Jurkat, Clone E6-1 (cell line): ENCODE results near the gene SYTL2. TPM values are rescaled to one million over a fixed set of nuclear protein-coding genes. Genes with fewer than 3 reads are reported as not detected.
A peak's percentile ranks its signal among the peaks of the same experiment; 100 is the strongest.
"Not testable (repeated sequence)": the region's sequence is repeated elsewhere in the genome, so short reads cannot be mapped to it uniquely, and the experiment has no call there.

Experiments
- DNase-seq: peaks from one replicate; pipeline ENCODE4 v3.0.0-alpha.2; 2011; ENCODE audit warnings: low read depth, low spot score
- H3K4me3 ChIP-seq: 2 replicates; pipeline ENCODE4 v1.5.1; 2011; ENCODE audit warnings: mild to moderate bottlenecking, low read length, control low read depth, moderate library complexity
- polyA plus RNA-seq: library from polyadenylated mRNA; unstranded; fragments of >200 nt; gene quantifications from one replicate; pipeline ENCODE4 v1.2.1, GENCODE V29; 2012; ENCODE audit warnings: missing spikeins; ENCODE audit not compliant: insufficient read length, insufficient read depth

SYTL2 gene, protein sequence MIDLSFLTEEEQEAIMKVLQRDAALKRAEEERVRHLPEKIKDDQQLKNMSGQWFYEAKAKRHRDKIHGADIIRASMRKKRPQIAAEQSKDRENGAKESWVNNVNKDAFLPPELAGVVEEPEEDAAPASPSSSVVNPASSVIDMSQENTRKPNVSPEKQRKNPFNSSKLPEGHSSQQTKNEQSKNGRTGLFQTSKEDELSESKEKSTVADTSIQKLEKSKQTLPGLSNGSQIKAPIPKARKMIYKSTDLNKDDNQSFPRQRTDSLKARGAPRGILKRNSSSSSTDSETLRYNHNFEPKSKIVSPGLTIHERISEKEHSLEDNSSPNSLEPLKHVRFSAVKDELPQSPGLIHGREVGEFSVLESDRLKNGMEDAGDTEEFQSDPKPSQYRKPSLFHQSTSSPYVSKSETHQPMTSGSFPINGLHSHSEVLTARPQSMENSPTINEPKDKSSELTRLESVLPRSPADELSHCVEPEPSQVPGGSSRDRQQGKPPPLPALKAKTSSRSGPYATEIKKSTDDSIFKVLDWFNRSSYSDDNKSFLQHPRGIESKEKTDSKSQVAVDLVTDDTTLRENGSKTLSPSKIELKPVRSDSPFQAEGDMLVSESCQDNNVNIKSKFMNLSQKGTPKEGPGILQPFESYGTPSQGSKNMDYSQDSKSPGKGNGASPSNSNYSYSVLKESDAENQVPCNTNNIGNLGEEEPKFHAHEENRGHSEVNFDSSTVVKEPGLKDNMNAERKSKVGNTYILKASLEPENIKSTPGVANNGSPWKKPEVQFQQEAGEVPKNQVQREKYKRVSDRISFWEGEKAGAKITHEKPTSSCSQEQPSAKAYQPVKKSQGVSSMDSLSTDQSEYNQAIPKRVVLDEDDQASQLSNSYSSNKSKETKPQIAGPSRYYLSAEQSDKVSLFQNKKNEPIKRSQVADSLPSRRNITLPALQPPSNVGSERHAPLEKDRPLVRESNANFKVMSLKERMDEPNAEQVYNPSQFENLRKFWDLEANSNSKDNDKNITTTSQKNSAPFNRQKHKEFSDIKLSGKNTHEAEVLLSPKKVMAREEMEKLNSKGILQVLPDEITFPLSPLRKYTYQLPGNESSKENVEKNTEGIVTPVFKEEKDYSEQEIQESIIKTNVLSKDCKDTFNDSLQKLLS (N-terminal part only)
- polyA plus RNA-seq, result not detected

DNA sequence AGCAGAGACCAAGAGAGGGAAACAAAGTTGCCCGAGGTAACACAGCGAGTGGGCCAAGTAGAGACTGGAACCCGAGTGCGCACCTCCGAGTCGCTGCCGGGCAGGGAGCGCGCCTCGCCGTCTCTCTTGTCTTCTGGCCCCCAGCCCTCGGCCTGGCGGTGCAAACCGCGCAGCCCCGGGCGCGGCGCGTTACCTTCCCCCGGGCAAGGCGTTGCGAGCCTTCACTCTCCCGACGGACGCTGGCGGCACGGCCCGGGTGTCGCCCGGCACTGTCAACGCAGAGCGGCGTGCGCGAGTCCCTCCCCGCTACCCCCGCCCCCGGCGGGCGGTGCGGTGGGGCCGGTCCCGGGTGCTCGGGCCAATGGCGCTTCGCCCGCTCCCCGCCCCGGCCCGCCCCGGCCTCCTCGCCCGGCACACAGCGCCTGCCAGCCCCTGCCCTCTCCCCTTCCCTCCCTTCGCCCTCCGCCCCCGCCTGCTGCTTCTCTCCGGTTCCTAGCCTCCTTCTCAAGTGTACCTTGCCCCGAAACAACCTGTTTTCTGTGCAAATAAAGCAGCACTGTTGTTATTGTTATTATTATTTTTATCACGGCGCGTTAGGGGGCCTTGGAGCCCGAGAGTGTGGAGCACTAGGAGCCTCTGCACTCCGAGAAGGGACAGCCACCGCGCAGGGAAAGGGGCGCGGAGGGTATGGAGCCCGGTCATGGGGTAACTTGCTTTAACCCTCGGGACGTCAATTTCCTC is at the start of gene SYTL2:
SYTL2 (minus strand) TSS at position 271 of the 741 bp plus-strand sequence. CDS start 53,416 bp downstream, outside the sequence.
- DNase-seq, result no peak

GRCh38 chr11:85859541-85859940 is 48.6 kb upstream of the SYTL2 start:
- not testable (repeated sequence) for H3K4me3 ChIP-seq, DNase-seq

More for the DNA sequence above, at the start of gene SYTL2:
- H3K4me3 ChIP-seq, result no peak within 1 kb of the TSS

- DNase-seq, result no peak
- H3K4me3 ChIP-seq, result no peak overlapping the region
These were observed 46.2 kb upstream of the SYTL2 start for GRCh38 chr11:85857098-85857497.

GRCh38 chr11:85855341-85855656 is 44.4 kb upstream of the SYTL2 start, which contains the start of gene CCDC83:
Gene CCDC83 (plus strand): TSS chr11:85855383. CDS start chr11:85865124, 9,741 bp downstream.
- H3K4me3 ChIP-seq, result peak within 1 kb of the TSS; percentile 41
- no peak for DNase-seq

GRCh38 chr11:85854557-85855340 is 43.8 kb upstream of the SYTL2 start:
- H3K4me3 ChIP-seq, result peak overlapping the region; percentile 41
- DNase-seq, result peak; percentile 62

- DNase-seq, result no peak
- H3K4me3 ChIP-seq, result peak overlapping the region; percentile 41
These were observed 43.2 kb upstream of the SYTL2 start for GRCh38 chr11:85854212-85854556.

DNA sequence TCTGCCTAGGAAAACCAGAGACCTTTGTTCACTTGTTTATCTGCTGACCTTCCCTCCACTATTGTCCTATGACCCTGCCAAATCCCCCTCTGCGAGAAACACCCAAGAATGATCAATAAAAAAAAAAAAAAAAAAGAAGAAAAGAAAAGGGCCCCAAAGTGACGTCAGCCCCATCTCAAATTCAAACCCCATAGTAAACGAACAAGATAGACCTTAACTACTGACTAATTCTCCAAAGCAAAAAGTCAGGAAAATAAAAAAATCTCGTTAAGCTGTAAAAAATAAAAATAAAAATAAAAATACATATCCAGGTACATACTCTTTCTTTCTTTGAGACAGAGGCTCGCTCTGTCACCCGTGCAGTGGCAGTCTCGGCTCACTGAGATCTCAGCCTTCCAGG is 42.6 kb upstream of the SYTL2 start:
- not testable (repeated sequence) for DNase-seq, H3K4me3 ChIP-seq

DNA sequence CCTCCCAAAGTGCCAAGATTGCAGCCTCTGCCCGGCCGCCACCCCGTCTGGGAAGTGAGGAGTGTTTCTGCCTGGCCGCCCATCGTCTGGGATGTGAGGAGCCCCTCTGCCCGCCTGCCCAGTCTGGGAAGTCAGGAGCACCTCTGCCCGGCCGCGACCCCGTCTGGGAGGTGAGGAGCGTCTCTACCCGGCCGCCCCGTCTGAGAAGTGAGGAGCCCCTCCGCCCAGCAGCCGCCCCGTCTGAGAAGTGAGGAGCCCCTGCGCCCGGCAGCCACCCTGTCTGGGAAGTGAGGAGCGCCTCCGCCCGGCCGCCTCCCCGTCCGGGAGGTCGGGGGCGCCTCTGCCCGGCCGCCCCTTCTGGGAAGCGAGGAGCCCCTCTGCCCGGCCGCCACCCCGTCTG is 41.8 kb upstream of the SYTL2 start:
- not testable (repeated sequence) for DNase-seq, H3K4me3 ChIP-seq

GRCh38 chr11:85848556-85848955 is 37.6 kb upstream of the SYTL2 start:
- DNase-seq, result no peak
- no peak overlapping the region for H3K4me3 ChIP-seq

GRCh38 chr11:85848006-85848405 is 37.1 kb upstream of the SYTL2 start:
- H3K4me3 ChIP-seq, result no peak overlapping the region
- no peak for DNase-seq

GRCh38 chr11:85847436-85847835 is 36.5 kb upstream of the SYTL2 start:
- DNase-seq, result no peak

GRCh38 chr11:85845124-85845631 is 34.2 kb upstream of the SYTL2 start:
- DNase-seq, result no peak
- no peak overlapping the region for H3K4me3 ChIP-seq

More at GRCh38 chr11:85847436-85847835, 36.5 kb upstream of the SYTL2 start:
- H3K4me3 ChIP-seq, result no peak overlapping the region

GRCh38 chr11:85844439-85845123 is 33.6 kb upstream of the SYTL2 start:
- DNase-seq, result no peak
- no peak overlapping the region for H3K4me3 ChIP-seq

DNA sequence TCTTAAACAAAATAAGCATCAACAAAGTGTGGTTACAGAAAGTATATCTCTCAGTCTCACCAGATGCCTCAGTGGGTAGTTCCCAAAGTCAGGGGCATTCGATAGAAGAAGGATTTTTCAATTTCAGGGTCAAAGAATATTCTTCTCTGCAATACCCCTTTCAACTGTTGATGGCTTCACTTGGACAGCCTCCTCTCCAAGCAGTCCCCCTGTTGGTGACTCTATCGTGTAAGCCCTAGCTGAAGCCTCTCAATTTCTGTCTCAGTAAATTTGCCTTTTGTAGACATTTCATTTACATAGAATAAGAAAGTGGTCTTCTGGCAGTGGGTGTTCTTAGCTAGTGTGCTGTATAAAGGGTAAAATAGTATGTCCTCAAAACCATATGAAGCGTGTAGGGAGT is 33.0 kb upstream of the SYTL2 start:
- no peak for DNase-seq
- no peak overlapping the region for H3K4me3 ChIP-seq

DNA sequence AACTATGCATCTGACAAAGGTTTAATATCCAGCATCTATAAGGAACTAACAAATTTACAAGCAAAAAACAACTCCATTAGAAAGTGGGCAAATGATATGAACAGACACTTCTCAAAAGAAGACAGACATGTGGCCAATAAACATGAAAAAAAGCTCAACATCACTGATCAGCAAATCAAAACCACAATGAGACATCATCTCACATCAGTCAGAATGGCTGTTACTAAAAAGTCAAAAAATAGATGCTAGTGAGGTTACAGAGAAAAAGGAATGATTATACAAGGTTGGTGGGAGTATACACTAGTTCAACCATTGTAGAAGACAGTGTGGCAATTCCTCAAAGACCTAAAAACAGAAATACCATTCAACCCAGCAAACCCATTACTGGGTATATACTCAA is 30.0 kb upstream of the SYTL2 start:
- not testable (repeated sequence) for H3K4me3 ChIP-seq, DNase-seq

DNA sequence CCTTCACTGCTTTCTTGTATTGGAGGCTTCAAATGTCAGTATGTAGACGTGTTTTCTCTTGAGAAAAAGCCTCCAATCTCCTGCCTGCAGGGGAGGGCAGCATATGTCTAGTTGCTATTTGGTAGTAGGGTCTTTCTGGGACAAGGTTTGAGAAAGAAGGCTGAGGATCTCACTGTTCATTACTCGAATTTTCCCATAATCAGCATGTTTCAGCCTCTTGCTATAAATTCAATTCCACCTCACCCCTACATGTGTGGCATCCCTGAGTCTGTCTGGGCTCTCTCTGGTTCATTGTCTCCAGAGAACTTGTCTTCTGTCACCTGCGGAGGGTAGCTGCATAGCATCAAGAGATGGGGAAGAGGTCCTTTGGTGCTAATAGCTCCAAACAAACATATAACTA is 24.8 kb upstream of the SYTL2 start:
- no peak for DNase-seq
- H3K4me3 ChIP-seq, result no peak overlapping the region

GRCh38 chr11:85835263-85835662 is 24.3 kb upstream of the SYTL2 start:
- H3K4me3 ChIP-seq, result no peak overlapping the region
- no peak for DNase-seq
